Measurements from ENCODE around the gene TTC21A.

- no peak for TF ChIP-seq CTCF (optimal IDR thresholded peaks at IDR 0.05 in 1 of 3, IDR thresholded peaks at IDR 0.05 in 1 of 3, conservative IDR thresholded peaks at IDR 0.05 in 1 of 3; ENCODE audit: extremely low read depth in 1 of 3, insufficient read depth in 2 of 3, low read length in 3 of 3)
- no peak for TF ChIP-seq EZH2 (IDR thresholded peaks at IDR 0.05; ENCODE audit: low read length)
Measured at GRCh38 chr3:39086144-39086543, 21.3 kb upstream of the TTC21A start.
